Measurements from ENCODE around the gene RHCG. TPM values are rescaled to one million over a fixed set of nuclear protein-coding genes. Genes with fewer than 3 reads are reported as not detected.

Gene RHCG
- total RNA-seq, 1 experiment from 2014 or later = 3.0 TPM

- ATAC-seq = no peak
- H3K4me3 ChIP-seq (ENCODE audit: low read depth in 2 of 2, low read length in 2 of 2) = no peak overlapping the region
- H3K27ac ChIP-seq (ENCODE audit: low read length) = no peak overlapping the region
- intact Hi-C loops (cut with micrococcal nuclease; ENCODE audit: unreplicated experiment) (no loop called here), in situ Hi-C loops (cut with HindIII; ENCODE audit: low pct_unique_long_range_greater_than_20kb, low sequenced_read_pairs) (no loop called here)
- H3K27me3 ChIP-seq (ENCODE audit: control insufficient read depth, insufficient read depth, low read length) = 0 out of 2 replicates have a peak, but pooled peaks cover 2% of the 10 kb centered on the region
- no peak for DNase-seq (ENCODE audit: low read depth, low spot score)
- H3K4me1 ChIP-seq (ENCODE audit: control insufficient read depth, insufficient read depth, low read length) = no peaks in the 10 kb centered on the region
- H3K9me3 ChIP-seq (ENCODE audit: control insufficient read depth, insufficient read depth, low read depth, low read length) = no peaks in the 10 kb centered on the region
- BruUV-seq (replicated peaks) = no TSS peak
- ChIA-PET POLR2A (no interaction called here), CTCF (no interaction called here)
- H3K36me3 ChIP-seq (ENCODE audit: control insufficient read depth, insufficient read depth, low read length) = no peaks in the 10 kb centered on the region
- TF ChIP-seq REST (IDR thresholded peaks at IDR 0.05; ENCODE audit: insufficient read depth in 1 of 2, low read depth in 2 of 2, low read length in 1 of 2) (no peak), SIN3A (IDR thresholded peaks at IDR 0.05; ENCODE audit: borderline replicate concordance, insufficient read depth, low read depth, low read length) (no peak), POLR2AphosphoS5 (IDR thresholded peaks at IDR 0.05; ENCODE audit: low read depth, low read length) (no peak), TCF7L2 (IDR thresholded peaks at IDR 0.05; ENCODE audit: low read depth, low read length) (no peak)
- TF ChIP-seq, protein P1, sequence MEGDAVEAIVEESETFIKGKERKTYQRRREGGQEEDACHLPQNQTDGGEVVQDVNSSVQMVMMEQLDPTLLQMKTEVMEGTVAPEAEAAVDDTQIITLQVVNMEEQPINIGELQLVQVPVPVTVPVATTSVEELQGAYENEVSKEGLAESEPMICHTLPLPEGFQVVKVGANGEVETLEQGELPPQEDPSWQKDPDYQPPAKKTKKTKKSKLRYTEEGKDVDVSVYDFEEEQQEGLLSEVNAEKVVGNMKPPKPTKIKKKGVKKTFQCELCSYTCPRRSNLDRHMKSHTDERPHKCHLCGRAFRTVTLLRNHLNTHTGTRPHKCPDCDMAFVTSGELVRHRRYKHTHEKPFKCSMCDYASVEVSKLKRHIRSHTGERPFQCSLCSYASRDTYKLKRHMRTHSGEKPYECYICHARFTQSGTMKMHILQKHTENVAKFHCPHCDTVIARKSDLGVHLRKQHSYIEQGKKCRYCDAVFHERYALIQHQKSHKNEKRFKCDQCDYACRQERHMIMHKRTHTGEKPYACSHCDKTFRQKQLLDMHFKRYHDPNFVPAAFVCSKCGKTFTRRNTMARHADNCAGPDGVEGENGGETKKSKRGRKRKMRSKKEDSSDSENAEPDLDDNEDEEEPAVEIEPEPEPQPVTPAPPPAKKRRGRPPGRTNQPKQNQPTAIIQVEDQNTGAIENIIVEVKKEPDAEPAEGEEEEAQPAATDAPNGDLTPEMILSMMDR (IDR thresholded peaks at IDR 0.05) = no peak
These were observed 72.4 kb downstream of the RHCG start for GRCh38 chr15:89423981-89424380.

Other genes with a start within 250 kb of the RHCG start
- gene POLG, start 161.8 kb downstream of the RHCG start, total RNA-seq (2021; ENCODE audit: unreplicated experiment) = 95.2 TPM
- gene TICRR, start 78.9 kb upstream of the RHCG start, total RNA-seq (2021; ENCODE audit: unreplicated experiment) = 20.5 TPM
- 6.5 TPM for gene KIF7, start 158.9 kb upstream of the RHCG start, total RNA-seq (2021; ENCODE audit: unreplicated experiment)
- gene PLIN1, start 182.8 kb upstream of the RHCG start, total RNA-seq (2021; ENCODE audit: unreplicated experiment) = 0.44 TPM
- gene PEX11A, start 194.2 kb upstream of the RHCG start, total RNA-seq (2021; ENCODE audit: unreplicated experiment) = 6.2 TPM
- 0.18 TPM for gene WDR93, start 194.2 kb upstream of the RHCG start, total RNA-seq (2021; ENCODE audit: unreplicated experiment)